DMS153 (cell line): ENCODE results near the gene AKAP13.
"Not testable (repeated sequence)": the region's sequence is repeated elsewhere in the genome, so short reads cannot be mapped to it uniquely, and the experiment has no call there.

Source experiments
- DNase-seq: peaks from one replicate; lab custom pipeline; 2025; lab: John Stamatoyannopoulos, UW

AKAP13 gene

GRCh38 chr15:85788771-85789495 lies 408.5 kb downstream of the AKAP13 start:
- DNase-seq: no peak

- DNase-seq: no peak
Observed at GRCh38 chr15:85789496-85789875, 409.1 kb downstream of the AKAP13 start.

- DNase-seq: no peak
Observed at GRCh38 chr15:85792102-85792731, 411.8 kb downstream of the AKAP13 start.

- no peak for DNase-seq
Observed at GRCh38 chr15:85792912-85793590, 412.6 kb downstream of the AKAP13 start.

- DNase-seq: no peak
Observed at GRCh38 chr15:85793641-85794597, 413.5 kb downstream of the AKAP13 start.

- DNase-seq: peak; percentile 82
Observed at GRCh38 chr15:85794598-85795336, 414.4 kb downstream of the AKAP13 start, which contains the start of gene KLHL25. Gene KLHL25 (minus strand): TSS chr15:85794925. CDS start chr15:85769810, 25,115 bp downstream.

- no peak for DNase-seq
Observed at GRCh38 chr15:85795337-85796305, 415.2 kb downstream of the AKAP13 start.

GRCh38 chr15:85796371-85796770 lies 416.0 kb downstream of the AKAP13 start:
- not testable (repeated sequence) for DNase-seq
